HTR-8/SVneo (cell line): ENCODE data around the gene SELENOI.

ENCODE experiments used
- DNase-seq: peaks from one replicate; pipeline ENCODE4 v3.0.0; 2011; ENCODE audit warnings: low spot score, mixed read lengths; ENCODE audit not compliant: insufficient read length
- FAIRE-seq: peaks from 2 replicates; lab custom pipeline; 2011; peaks lifted over from hg19 to GRCh38; lab: Jason Lieb, UNC

Gene SELENOI

GRCh38 chr2:26401739-26402541 lies 56.0 kb downstream of the SELENOI start, which contains the start of gene DRC1:
Gene DRC1, plus strand, starts transcription at chr2:26401920. Its CDS starts 70 bp downstream, at chr2:26401990.
- FAIRE-seq (peak; percentile 81), DNase-seq (peak; percentile 80)

- FAIRE-seq (peak; percentile 76), DNase-seq (no peak)
Measured at GRCh38 chr2:26407526-26407925, 61.6 kb downstream of the SELENOI start.

GRCh38 chr2:26409785-26410184 lies 63.8 kb downstream of the SELENOI start:
- FAIRE-seq (no peak), DNase-seq (no peak)

- DNase-seq = no peak
- no peak for FAIRE-seq
Measured at GRCh38 chr2:26410764-26411243, 64.9 kb downstream of the SELENOI start.

- DNase-seq = no peak
- FAIRE-seq = no peak
Measured at GRCh38 chr2:26411419-26411818, 65.5 kb downstream of the SELENOI start.

- FAIRE-seq (no peak), DNase-seq (no peak)
Measured at GRCh38 chr2:26412091-26412673, 66.2 kb downstream of the SELENOI start.

GRCh38 chr2:26414311-26414710 lies 68.4 kb downstream of the SELENOI start:
- FAIRE-seq (no peak), DNase-seq (no peak)

GRCh38 chr2:26421961-26422360 lies 76.0 kb downstream of the SELENOI start:
- no peak for DNase-seq
- no peak for FAIRE-seq

GRCh38 chr2:26422947-26423629 lies 77.1 kb downstream of the SELENOI start:
- no peak for DNase-seq

GRCh38 chr2:26423750-26424149 lies 77.8 kb downstream of the SELENOI start:
- peak; percentile 46 for FAIRE-seq

More at GRCh38 chr2:26422947-26423629, 77.1 kb downstream of the SELENOI start:
- no peak for FAIRE-seq

GRCh38 chr2:26424221-26424620 lies 78.3 kb downstream of the SELENOI start:
- DNase-seq = no peak
- no peak for FAIRE-seq

More at GRCh38 chr2:26423750-26424149, 77.8 kb downstream of the SELENOI start:
- DNase-seq = no peak

GRCh38 chr2:26428846-26429245 lies 82.9 kb downstream of the SELENOI start:
- DNase-seq (no peak), FAIRE-seq (no peak)

- DNase-seq (no peak), FAIRE-seq (no peak)
Measured at GRCh38 chr2:26429779-26430578, 84.0 kb downstream of the SELENOI start.

- no peak for FAIRE-seq
- DNase-seq = no peak
Measured at GRCh38 chr2:26430826-26431225, 84.9 kb downstream of the SELENOI start.

- FAIRE-seq (no peak), DNase-seq (no peak)
Measured at GRCh38 chr2:26432363-26432762, 86.4 kb downstream of the SELENOI start.

GRCh38 chr2:26432859-26433258 lies 86.9 kb downstream of the SELENOI start:
- FAIRE-seq (no peak), DNase-seq (no peak)

- DNase-seq (no peak), FAIRE-seq (no peak)
Measured at GRCh38 chr2:26435106-26435505, 89.2 kb downstream of the SELENOI start.

- DNase-seq (no peak), FAIRE-seq (no peak)
Measured at GRCh38 chr2:26438526-26438925, 92.6 kb downstream of the SELENOI start.

GRCh38 chr2:26438926-26439325 lies 93.0 kb downstream of the SELENOI start:
- FAIRE-seq (peak; percentile 60), DNase-seq (no peak)

- DNase-seq (no peak), FAIRE-seq (no peak)
Measured at GRCh38 chr2:26442301-26442700, 96.4 kb downstream of the SELENOI start.
